ENCODE measurements around the gene BTN2A1.
A peak's percentile ranks its signal among the peaks of the same experiment; 100 is the strongest.

- TF ChIP-seq JUNB (CRISPR knock-in tag; IDR thresholded peaks at IDR 0.05; ENCODE audit: borderline replicate concordance) (no peak), REST (IDR thresholded peaks at IDR 0.05; ENCODE audit: borderline replicate concordance in 1 of 2, low read depth in 1 of 2, low read length in 2 of 2) (no peak), CTCF (CRISPR knock-in tag; IDR thresholded peaks at IDR 0.05) (no peak), SALL2 (CRISPR knock-in tag; IDR thresholded peaks at IDR 0.05) (no peak), POLR2AphosphoS5 (IDR thresholded peaks at IDR 0.05; ENCODE audit: low read depth, low read length) (no peak), RBM22 (optimal IDR thresholded peaks at IDR 0.05; ENCODE audit: low read length) (no peak), ZNF775 (CRISPR knock-in tag; IDR thresholded peaks at IDR 0.05; ENCODE audit: borderline replicate concordance) (no peak), MAFF (IDR thresholded peaks at IDR 0.05; ENCODE audit: low read depth, low read length) (no peak), ZNF747 (CRISPR knock-in tag; IDR thresholded peaks at IDR 0.05; ENCODE audit: borderline replicate concordance) (no peak), ZNF777 (CRISPR knock-in tag; IDR thresholded peaks at IDR 0.05) (no peak), ZNF816 (CRISPR knock-in tag; IDR thresholded peaks at IDR 0.05; ENCODE audit: borderline replicate concordance) (peak; percentile 36; the same call in 1 of the 2 replicates), RAD51 (IDR thresholded peaks at IDR 0.05; ENCODE audit: borderline replicate concordance) (no peak)
These were observed 57.2 kb downstream of the BTN2A1 start for GRCh38 chr6:26514984-26515383.
